ENCODE data around the gene MSX2. TPM values are rescaled to one million over a fixed set of nuclear protein-coding genes. Genes with fewer than 3 reads are reported as not detected.

MSX2 gene
- total and polyA plus RNA-seq, 2 donors from 2014 or later: 0.37 to 0.79 TPM

DNA sequence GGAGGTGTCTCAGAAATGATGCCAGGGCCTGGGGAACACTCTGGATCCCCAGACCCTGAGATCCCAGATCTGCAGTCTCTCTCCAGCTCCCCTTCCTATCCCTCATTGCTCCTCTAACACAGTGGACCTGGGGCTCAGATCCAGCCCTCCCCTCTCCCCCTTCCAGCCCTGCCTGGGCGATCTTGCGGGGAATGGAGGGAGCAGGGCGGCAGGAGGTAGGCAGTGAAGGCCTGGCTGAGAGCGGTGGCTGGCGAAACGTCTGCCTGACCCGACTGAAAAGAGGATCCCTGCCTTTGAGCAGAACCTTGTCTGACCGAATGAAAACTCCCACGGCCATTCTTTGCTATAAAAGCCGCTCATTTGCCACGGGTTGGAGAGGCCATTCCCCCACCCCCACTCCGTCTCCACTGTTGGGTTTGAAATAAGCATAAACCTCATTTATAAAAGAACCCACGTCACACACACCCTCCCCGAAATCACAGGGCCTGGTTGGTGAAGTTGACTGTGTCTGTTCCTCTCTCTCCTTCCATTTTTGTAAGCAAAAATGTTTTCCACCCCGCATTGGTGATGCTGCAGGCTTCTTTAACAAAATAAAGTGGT is 8.8 kb downstream of the MSX2 start:
- DNase-seq: peak in 2 of 5 donors; percentile 9 to 22
- Histone ChIP-seq H3K27ac (ENCODE audit: low read depth in 2 of 2, low read length in 2 of 2) (no peak overlapping the region), H3K9ac (ENCODE audit: low read length in 3 of 3) (no peak overlapping the region), H3K9me3 (ENCODE audit: control insufficient read depth in 2 of 3, insufficient read depth in 1 of 3, low read length in 3 of 3) (no peaks in the 10 kb centered on the region), H3K4me1 (ENCODE audit: control insufficient read depth in 2 of 3, insufficient read depth in 2 of 3, low read depth in 1 of 3, low read length in 3 of 3) (peaks cover 0 to 2% (median 0%) of the 10 kb centered on the region in 3 donors), H3K36me3 (ENCODE audit: control insufficient read depth in 2 of 3, insufficient read depth in 3 of 3, low read length in 3 of 3) (no peaks in the 10 kb centered on the region), H3K4me3 (ENCODE audit: low read length in 3 of 3) (no peak overlapping the region), H3K27me3 (ENCODE audit: control insufficient read depth, insufficient read depth, low read length) (peaks cover 78% of the 10 kb centered on the region)
- intact Hi-C loops (cut with DNase I): no loop called here
- no peak for FAIRE-seq
- TF ChIP-seq, protein P1, sequence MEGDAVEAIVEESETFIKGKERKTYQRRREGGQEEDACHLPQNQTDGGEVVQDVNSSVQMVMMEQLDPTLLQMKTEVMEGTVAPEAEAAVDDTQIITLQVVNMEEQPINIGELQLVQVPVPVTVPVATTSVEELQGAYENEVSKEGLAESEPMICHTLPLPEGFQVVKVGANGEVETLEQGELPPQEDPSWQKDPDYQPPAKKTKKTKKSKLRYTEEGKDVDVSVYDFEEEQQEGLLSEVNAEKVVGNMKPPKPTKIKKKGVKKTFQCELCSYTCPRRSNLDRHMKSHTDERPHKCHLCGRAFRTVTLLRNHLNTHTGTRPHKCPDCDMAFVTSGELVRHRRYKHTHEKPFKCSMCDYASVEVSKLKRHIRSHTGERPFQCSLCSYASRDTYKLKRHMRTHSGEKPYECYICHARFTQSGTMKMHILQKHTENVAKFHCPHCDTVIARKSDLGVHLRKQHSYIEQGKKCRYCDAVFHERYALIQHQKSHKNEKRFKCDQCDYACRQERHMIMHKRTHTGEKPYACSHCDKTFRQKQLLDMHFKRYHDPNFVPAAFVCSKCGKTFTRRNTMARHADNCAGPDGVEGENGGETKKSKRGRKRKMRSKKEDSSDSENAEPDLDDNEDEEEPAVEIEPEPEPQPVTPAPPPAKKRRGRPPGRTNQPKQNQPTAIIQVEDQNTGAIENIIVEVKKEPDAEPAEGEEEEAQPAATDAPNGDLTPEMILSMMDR (IDR thresholded peaks at IDR 0.05; ENCODE audit: borderline replicate concordance, extremely low read depth, insufficient read depth): no peak

DNA sequence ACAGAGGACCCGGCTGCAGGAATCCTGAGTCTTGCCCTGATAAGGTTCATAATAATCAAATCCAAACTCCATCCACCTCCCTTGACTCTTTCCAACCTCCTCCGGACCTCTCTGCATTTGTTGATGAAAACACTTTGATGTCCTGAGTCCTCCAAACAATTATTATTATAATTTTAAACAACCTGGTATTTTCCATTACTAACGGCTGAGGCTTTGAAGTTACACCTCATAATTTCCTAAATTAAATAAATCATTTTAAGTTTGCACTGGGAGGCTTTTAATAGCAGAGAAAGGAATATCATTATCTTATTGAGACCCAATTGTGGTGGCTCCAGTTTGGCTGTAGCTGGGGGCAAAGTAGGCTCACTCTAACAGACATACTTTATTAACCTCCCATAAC is 9.5 kb downstream of the MSX2 start:
- intact Hi-C loops (cut with DNase I): no loop called here
- DNase-seq (no peak), FAIRE-seq (no peak)
- Histone ChIP-seq H3K4me3 (ENCODE audit: low read length in 3 of 3) (no peak overlapping the region), H3K4me1 (ENCODE audit: control insufficient read depth in 2 of 3, insufficient read depth in 2 of 3, low read depth in 1 of 3, low read length in 3 of 3) (peaks cover 0 to 2% (median 0%) of the 10 kb centered on the region in 3 donors), H3K27me3 (ENCODE audit: control insufficient read depth, insufficient read depth, low read length) (peaks cover 74% of the 10 kb centered on the region), H3K9me3 (ENCODE audit: control insufficient read depth in 2 of 3, insufficient read depth in 1 of 3, low read length in 3 of 3) (no peaks in the 10 kb centered on the region), H3K36me3 (ENCODE audit: control insufficient read depth in 2 of 3, insufficient read depth in 3 of 3, low read length in 3 of 3) (no peaks in the 10 kb centered on the region), H3K9ac (ENCODE audit: low read length in 3 of 3) (no peak overlapping the region), H3K27ac (ENCODE audit: low read depth in 2 of 2, low read length in 2 of 2) (no peak overlapping the region)
- TF ChIP-seq, protein P1 (IDR thresholded peaks at IDR 0.05; ENCODE audit: borderline replicate concordance, extremely low read depth, insufficient read depth): no peak

DNA sequence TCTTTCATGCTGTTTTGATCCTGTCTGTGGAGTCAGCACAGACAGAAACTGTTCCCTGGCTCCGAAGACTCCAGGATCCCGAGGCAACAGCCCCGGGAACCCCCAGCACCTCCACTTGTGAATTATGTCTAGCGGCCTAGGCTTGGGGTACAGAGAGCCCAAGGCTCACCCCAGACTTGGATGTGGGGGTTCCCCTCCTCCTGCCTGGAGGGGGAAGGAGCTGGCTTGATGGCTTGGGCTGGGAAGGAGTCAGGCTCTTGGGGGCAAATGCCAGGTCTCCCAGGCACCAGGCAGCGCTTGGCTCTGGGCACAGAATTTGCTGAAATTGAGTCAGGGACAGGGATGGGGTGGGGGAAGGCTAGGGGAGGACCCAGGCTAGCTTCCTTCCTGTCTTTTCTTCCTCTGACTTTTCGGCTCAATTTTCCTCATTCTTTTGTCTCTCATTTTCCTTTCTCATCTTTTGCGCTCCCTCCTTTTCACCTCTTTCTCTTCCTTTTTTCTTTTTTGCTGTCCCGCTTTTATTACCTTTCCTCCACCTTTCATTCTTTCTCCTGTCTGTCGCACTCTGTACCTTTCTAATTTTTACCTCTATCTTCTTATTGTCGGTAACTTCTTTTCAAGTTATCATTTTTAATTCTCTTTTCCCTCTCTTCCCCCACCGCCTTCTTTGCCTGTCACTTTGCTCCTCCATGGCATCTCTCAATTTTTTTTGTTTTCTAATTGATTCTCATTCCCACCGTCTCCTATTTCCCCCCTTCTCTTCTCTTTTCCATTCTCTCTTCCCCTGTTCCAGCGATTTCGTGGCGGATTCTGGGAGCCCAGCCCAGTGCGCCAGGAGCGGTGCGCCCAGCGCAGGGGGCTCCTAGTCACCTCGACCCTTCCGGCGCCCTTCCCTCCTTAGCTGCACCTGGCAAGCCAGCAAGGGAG is 10.5 kb downstream of the MSX2 start:
- no peaks in the 10 kb centered on the region for H3K9me3 ChIP-seq (ENCODE audit: control insufficient read depth in 2 of 3, insufficient read depth in 1 of 3, low read length in 3 of 3)
- no peak overlapping the region for H3K27ac ChIP-seq (ENCODE audit: low read depth in 2 of 2, low read length in 2 of 2)
- H3K4me1 ChIP-seq (ENCODE audit: control insufficient read depth in 2 of 3, insufficient read depth in 2 of 3, low read depth in 1 of 3, low read length in 3 of 3): peaks cover 0 to 2% (median 0%) of the 10 kb centered on the region in 3 donors
- no peak overlapping the region for H3K9ac ChIP-seq (ENCODE audit: low read length in 3 of 3)
- no peaks in the 10 kb centered on the region for H3K36me3 ChIP-seq (ENCODE audit: control insufficient read depth in 2 of 3, insufficient read depth in 3 of 3, low read length in 3 of 3)
- peaks cover 67% of the 10 kb centered on the region for H3K27me3 ChIP-seq (ENCODE audit: control insufficient read depth, insufficient read depth, low read length)
- intact Hi-C loops (cut with DNase I): no loop called here
- no peak overlapping the region for H3K4me3 ChIP-seq (ENCODE audit: low read length in 3 of 3)
- DNase-seq (peak in 1 of 5 donors; percentile 7), FAIRE-seq (no peak)
- TF ChIP-seq, protein P1 (IDR thresholded peaks at IDR 0.05; ENCODE audit: borderline replicate concordance, extremely low read depth, insufficient read depth): no peak
